COLO668 (cell line): ENCODE data around the gene TST.

ENCODE experiments used
- DNase-seq: peaks from one replicate; lab custom pipeline; 2025; ENCODE audit not compliant: unreplicated experiment; lab: John Stamatoyannopoulos, UW

TST gene

DNA sequence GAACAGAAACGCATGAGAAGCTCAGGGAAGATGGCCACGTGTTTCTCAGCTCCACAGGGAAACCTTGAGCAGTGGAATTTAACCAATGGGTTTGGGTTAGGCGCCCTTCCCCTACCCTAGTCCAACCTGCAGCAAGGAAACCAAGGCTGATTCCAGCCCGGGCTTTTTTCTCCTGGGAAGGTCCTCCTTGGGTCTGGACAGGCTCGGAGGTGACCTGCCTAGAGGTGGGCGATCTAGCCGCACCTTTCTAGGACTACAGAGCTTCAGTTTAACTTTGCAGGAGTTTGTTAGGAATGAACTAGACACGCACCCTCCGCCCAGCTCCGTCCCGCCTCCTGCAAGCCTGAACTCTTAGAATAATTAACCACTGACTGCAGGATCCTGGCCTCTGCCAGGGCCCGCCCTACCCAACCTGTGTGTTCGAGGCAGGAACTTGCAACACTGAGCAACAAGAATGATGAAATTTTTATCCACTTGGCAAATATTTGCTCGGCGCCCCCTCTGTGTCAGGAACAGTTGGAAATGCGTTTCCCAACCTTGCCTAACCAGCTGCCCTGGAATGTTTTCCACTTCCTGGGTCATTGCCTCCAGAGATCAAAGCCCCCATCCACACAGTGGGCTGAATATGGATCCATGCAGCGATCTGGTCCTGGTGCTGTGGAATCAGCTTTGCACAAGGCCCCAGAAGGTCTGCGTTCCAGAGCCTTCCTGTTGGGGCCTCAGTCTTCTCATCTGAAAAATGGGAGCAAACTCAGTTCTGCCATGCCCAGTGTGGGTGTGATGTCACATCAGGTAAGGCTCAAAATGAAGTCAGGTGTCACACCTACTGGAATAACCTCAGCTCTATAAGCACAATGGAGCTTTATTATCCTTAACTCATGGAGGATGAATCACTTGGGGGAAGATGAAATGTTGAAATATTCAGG, 13.6 kb upstream of the TST start:
- no peak for DNase-seq

DNA sequence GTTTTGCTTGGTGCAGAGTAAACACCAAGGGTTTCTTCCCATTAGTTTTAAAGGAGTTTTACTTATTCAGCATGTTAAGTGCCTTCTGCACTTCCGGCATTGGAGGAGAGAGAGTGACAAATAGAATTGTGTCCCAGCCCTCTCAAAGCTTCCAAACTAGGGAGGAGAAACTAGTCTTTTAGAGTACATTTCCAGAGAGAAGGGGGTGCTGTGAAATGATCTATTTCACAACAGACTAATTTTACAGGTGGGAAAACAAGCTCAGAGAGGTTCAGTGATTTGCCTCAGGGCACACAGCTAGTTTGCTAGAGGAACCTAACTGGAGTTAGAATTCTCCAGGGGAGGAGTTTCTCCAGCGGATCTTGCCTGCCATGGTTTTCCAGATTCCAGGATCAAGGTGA, 12.9 kb upstream of the TST start:
- no peak for DNase-seq

DNA sequence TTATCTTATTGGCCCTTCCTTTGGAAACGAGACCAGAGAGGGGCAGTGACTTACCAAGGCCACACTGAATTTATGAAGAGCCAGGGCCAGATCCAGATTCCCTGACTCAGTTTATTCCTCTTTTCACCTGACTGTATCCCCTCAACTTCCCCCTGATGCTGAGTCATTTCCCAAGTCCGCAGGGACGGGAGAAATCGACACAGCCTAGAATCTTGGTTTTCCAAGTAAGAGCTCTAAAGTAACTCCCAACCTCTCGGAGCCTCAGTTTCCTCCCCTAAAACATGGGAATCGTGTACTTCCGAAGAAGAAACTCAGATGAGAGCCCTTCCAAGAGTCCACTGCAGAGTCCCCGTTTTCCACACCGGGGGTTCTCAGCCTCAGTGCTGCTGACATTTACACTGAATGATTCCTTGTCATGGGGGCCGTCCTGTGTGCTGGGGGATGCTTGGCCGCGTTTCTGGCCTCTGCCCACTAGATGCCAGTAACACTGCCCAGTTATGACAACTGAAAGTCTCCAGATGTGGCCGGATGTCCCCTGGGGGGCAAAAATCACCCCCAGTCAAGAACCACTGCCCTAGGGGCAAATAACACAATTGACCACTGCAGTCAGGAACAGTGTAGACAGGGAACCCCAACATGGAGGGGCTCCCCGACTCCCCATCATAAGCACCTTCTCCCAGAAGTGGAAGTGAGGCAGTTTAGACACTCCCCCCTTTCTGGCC, 11.5 kb upstream of the TST start:
- no peak for DNase-seq

DNA sequence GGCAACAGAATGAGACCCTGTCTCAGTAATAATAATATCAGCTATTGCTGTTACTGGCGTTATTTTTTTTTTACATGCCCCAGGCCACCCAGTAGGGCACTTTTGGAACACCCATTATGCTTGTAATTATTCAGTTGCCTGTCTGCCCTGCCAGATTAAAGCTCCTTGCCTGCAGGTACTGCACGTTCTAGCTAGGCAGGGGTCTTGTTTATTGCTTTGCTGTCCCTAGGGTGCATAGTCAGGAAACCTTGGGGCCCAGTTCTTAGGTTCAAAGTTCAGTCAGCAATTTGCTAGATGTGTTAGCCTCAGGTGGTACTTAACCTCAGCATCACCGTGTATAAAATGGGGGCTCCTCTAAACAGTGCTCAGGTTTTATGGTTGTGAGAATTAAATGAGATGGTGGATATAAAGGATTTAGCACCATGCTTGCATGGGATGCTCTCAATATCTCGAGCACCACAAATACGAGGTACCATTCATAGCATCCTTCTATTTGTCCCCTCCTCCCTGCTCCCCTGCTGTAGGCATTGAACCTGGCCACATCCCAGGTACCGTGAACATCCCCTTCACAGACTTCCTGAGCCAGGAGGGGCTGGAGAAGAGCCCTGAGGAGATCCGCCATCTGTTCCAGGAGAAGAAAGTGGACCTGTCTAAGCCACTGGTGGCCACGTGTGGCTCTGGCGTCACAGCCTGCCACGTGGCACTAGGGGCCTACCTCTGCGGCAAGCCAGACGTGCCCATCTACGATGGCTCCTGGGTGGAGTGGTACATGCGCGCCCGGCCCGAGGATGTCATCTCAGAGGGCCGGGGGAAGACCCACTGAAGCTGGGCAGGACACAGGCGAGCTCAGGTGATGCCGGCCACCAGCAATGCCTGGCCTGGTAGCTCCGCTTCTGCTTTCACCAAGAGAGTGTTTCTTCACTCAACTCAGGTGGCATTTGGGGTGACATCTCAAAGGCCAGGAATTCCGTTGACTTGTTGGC, 9.7 kb upstream of the TST start:
- no peak for DNase-seq

DNA sequence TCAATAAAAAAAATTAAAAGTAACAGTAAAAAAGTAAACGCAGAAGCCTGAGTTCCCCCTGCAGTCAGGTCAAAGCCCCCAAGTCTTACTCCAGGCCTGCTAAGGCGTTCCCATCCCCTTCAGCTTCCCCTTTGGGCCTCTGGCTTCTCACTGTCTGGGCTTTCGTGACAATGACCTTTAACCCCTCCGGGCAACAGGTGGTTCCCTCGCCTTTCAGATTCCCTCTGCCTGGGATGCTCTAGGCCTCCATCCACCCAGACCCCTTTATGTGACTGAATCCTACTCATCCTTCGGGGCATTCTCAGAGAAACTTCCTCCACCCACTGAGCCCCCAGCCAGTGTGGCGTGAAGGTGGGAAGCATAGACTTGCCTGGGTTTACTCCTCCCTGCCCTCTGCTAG, 8.3 kb upstream of the TST start:
- no peak for DNase-seq

DNA sequence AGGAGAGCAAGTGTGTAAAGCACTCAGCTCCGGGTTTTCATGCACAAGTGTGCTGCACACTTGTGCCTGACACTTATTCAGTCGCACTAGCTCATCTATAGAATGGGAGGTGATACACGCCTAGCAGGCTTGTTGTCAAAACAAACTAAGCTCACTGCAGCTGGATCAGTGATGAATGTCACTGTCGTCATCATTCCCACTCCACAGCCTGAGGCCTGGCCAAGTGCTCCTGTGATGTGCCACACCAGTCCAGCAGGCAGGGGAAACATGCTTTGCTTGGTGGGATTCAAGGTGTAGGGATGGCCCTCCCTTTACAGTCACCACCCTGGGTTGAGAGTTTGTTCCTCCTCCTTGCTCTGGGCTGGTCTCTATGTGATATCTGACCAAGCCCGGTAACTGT, 7.1 kb upstream of the TST start:
- no peak for DNase-seq

DNA sequence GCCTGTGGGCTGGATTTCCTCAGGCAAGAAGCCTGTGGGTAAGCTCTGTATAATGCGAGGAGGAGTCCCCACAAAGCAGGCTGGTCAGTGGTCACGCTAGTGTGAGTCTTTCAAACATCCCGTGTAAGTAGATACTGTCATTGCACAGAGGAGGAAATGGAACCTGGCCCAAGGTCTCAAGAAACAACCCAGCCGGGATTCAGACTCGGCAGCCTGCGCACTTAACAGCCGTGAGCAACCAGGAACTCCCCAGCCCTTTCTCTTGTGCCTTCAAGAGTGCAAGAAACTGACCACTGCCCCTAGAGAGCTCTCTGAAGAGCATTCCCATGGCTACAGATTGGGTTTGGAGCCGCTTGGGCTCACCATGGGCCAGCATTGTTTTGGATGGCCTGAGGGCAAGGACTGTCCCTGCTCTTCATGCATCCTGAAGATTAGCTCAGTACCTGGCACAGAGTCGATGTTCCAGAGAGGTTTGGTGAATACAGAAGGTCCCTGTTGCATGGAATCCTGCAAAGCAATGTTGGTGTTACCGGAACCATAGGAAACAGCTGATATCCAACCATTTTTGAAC, 6.3 kb upstream of the TST start:
- DNase-seq: no peak

DNA sequence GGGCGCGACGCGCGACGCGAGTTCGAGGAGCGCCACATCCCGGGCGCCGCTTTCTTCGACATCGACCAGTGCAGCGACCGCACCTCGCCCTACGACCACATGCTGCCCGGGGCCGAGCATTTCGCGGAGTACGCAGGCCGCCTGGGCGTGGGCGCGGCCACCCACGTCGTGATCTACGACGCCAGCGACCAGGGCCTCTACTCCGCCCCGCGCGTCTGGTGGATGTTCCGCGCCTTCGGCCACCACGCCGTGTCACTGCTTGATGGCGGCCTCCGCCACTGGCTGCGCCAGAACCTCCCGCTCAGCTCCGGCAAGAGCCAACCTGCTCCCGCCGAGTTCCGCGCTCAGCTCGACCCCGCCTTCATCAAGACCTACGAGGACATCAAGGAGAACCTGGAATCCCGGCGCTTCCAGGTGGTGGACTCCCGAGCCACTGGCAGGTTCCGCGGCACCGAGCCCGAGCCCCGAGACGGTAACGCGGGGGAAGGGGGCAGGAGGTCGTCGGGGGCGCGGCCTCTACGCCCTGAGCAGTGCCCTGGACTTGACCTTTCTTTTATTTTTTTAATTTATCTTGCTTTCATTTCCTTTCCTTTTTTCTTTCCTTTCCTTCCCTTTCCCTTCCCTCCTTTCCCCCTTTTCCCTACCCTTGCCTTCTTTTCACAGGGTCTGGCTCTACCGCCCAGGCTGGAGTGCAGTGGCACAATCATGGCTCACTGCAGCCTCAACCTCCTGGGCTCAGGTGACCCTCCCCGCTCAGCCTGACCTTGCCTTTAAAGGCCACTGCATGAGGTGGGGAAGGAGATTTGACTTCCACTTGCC, 5.3 kb upstream of the TST start:
- no peak for DNase-seq

DNA sequence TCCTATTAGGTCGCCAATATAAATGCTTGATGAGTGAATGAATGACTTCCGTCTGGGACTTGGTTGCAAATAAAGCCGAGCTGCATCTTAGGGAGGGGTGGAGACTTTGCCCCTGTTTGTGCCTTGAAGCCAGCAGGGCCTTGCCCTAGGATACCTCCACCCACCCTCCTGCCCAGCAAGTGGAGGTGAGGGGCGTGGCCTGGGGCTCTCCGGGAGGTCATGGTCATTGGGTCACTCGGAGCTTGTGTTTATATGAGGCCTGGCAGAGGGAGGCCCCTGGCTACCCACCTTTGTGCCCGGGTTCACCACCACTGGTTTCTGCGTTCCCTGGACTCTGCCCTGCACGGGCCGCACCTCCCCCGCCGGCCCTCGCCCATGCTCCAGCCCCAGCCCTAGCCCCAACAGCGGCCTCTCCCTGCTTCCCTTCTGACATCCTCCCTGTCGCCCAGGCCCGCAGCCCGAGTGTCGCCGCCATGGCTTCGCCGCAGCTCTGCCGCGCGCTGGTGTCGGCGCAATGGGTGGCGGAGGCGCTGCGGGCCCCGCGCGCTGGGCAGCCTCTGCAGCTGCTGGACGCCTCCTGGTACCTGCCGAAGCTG, 4.6 kb upstream of the TST start:
- DNase-seq: no peak

DNA sequence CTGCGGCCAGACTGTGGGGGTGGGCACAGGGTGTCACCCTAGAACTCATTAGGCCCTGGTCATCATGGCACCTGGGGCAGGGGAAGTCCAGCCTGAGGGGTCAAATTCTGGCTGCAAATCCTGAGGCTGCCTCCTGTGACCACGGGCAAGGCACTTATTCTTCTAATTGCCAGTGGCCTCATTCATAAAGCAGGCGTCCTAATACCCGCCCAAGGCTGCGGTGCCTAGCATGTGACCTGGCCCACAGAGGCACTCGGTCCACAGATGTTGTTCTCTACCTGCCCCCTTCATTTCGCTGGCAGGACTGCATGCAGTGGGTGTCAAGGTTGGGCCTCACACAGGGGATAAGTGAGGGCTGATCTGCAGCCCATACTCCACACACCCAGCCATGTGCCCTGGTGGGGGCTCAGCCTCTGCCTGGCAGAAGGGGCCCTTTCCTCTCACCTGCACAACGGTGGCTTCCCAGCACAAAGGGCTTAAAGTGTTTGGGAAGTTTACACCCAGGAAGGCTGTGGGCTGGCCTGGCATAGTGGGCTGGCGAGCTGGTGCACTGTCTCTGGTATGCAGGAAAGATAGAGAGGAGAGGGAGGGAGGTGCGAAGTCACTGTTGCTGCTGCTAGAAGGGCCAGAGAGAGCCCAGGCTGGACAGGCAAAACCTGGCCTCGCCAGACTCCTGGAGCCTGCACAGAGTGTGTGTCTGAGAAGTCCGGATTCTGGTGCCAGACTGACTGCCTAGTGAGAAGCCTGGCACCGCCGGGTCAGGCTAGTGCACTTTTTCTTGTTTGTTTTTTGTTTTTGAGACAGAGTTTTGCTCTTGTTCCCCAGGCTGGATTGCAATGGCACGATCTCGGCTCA, 3.5 kb upstream of the TST start:
- DNase-seq: no peak

DNA sequence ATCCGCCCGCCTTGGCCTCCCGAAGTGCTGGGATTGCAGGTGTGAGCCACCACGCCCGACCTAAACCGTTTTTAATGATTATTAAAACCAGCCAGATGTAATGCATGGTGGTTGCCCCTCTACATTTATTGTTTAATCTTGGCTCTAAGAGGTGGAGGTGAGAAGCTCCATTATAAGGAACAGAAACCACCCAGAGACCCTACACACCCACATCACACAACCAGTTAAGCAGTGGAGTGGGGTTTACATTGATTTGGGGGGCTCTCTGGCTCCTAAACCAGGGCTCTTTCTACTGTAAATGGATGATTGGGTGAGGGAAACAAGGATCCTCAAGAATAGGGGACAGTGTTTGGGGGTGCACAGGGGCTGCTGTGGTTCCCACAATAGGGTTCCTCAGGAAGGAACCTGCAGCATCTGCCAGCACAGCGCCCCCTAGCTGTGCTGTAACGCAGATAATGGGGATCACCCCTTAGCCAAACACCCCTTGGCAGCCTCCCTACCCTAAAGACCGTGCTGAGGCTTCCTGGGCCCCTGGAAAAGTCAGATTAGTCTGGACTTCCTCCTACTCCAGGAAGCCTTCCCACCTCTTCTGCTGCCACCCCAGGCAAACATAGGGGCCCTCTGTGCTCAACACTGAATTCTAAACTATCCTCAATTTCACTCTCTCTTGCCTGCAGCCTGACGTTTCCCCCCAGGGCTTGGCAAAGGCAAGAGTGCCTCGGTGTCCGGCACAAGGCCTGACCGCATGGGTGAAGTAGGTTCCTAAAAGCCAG, 2.6 kb upstream of the TST start:
- peak; percentile 54 for DNase-seq

DNA sequence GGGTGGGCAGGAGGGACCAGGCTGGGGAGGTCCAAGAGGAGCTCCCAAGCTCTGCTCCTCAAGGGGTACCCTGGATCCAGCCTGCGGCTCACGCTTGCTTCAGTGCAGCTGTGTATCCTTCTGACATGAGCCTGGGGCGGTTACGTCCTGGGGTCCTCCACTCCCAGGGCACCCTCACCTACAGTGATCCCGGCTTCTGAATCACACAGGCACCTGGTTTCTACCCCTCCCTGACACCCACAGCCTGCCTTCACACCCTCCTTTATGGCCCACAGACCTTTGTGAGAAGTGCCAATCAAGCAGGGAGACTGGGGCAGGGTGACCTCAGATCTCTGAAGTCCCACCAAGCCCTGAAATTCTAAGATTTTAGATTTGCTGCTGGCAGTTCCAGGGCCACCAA, 1.8 kb upstream of the TST start:
- DNase-seq: no peak

DNA sequence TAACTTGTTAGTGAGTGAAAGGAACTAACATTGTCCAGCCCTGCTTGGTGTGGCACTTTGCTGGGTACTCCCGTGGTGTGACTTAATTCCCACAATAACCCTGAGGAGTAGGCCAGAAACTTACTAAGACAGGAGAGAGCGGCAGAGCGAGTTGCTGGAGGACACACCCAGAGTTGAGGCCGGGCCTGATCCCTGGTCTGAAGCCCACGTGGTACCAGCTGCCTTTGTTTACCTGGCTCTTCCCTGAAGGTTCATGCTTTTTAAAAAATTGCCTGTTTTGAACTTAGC, 889 bp upstream of the TST start:
- no peak for DNase-seq

DNA sequence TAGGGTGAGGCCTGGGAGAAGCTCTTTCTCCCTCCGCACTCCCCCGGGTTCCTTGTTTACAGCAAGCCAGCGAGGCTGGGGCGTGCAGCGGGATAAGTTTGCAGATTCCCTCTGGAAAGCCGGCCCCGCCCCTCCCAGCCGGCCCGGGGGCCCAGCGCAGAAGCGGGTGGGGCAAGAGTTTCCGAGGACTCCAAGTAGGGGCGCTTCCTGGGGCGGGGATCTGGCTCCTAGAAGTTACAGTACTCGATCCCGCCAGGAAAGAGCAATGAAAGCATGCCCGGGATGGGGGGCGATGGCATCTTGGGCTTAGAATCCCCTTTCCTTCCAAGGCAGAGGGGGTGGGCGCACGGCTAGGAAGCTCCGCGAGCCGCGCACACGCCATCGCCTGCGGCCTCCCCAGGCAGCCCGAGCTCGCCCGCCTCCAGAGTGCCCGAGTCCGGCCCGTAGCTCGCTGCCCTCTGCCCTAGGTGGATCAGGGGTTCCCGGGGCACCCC, 385 bp downstream of the TST start:
- peak; percentile 40 for DNase-seq

DNA sequence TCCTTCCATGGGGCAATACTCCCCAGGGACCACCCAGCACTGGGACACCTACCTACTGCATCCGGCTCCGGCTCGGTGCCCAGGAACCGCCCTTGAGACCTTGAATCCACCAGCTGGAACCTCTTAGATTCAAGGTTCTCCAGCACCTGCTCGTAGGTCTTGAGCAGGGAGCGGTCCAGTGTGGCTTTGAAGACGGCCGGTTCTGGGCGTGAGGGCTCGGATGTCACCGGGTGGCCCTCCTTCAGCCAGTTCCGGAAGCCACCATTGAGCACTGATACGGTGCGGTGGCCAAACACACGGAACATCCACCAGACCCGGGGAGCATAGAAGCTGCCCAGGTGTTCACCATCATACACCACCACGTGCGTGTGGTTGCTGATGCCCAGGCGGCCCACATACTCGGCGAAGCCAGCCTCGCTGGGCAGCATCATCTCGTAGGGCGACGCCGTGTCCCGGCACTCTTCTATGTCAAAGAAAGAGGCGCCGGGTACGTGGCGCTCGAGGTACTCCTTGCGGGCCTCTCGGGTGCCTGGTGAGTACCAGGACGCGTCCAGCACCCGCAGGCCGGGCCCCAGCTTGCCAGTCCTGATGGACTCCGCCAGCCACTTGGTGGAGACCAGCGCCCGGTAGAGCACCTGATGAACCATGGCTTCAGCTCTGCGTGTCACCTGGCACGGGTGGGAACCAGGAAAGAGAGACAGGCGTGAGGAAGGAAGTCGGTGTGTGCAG, 997 bp downstream of the TST start:
- no peak for DNase-seq

DNA sequence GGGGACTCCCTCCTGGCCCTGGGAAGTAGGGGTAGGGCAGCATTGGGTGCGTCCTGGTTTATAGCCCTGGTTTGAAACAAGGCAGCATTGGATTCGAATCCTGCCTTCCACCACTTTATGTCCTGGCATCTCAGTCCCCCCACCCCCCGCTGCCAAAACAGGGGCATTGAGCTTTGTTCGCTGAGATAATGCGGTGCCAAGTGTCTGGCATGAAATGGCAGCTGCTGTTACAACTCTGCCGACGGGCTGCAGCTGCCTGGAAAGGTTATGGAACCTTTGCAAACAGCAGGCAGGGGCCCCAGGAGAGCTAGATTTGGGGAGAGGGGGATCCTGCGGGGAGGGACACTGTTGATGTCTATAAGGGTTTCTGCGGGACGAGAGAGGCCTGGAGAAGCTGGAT, 1.9 kb downstream of the TST start:
- no peak for DNase-seq

DNA sequence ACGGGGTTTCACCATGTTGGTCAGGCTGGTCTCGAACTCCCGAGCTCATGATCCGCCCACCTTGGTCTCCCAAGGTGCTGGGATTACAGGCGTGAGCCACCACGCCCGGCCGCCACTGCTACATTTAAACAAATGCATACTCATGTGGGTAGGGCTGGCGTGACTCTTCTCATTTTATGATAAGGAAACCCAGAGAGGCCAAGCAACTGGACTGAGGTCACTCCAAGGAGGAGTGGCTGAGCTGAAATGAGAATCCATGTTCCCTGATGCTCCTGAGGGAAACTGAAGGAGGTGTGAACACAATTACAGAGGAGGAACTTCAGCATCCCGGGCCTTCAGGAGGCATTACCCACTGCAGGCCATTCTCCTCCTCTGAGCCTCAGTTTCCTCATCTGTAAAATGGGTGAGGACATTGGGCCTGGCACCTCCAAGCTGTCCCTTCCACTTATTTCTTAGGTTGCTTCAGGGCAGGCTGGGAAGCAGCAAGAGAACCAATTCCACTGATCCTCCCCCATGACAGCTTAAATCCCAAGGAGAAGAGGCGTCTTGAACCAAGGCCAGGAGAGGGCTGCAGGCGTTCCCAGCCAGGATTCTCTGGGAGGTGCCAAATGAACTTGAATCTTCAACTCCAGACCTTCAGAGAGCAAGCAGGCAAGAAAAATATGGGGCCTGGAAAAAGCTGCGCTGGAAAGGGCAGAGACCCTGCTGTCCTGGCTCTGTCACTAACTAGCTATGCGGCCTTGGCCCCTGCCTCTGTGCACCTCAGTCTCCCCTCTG, 2.9 kb downstream of the TST start:
- DNase-seq: no peak
